K562 (cell line): Measurements from ENCODE around the gene GON7. TPM values are rescaled to one million over a fixed set of nuclear protein-coding genes. Genes with fewer than 3 reads are reported as not detected.

ENCODE experiments used
- polyA plus RNA-seq, 8 experiments: library from polyadenylated mRNA; depleted of rRNA in 4 of 8; stranded (reverse) in 5 of 8; unstranded in 3 of 8; fragments of >200 nt; fragmentation: Nextera tagmentation in 2 of 8; fragmentation: Illumina TruSeq in 1 of 8; extraction: Ambion mirVana in 2 of 8; extraction: Trizol in 1 of 8; gene quantifications; 2 replicates each; pipeline versions ENCODE4 v1.2.1 to v1.2.3, GENCODE V29; 2011 to 2014; ENCODE audit warnings: inconsistent platforms in 1 of 8, missing spikeins in 1 of 8
- total RNA-seq, 7 experiments: library from RNA; depleted of rRNA in 6 of 7; stranded (reverse); fragments of >200 nt in 6 of 7; fragmentation: Illumina TruSeq in 2 of 7; extraction: Trizol in 2 of 7; gene quantifications; 2 replicates each; pipeline versions ENCODE4 v1.2.1 to v1.2.3, GENCODE V29; 2011 to 2021; ENCODE audit warnings: low replicate concordance in 1 of 7
- TF ChIP-seq, protein P1 (sequence below), 2 experiments: fragments of 450-650 bp in 1 of 2; sonication (generic) in 1 of 2; formaldehyde crosslinking in 1 of 2; IDR thresholded peaks; 2 replicates each; pipeline versions ENCODE4 v1.7.1 to v1.9.0; 2016 to 2022; ENCODE audit warnings: inconsistent platforms in 1 of 2, mild to moderate bottlenecking in 1 of 2, missing genetic modification reagents in 1 of 2

Gene GON7
- total and polyA plus RNA-seq, 9 of the 15 experiments (the other 6 are each of a cell fraction or from before 2014, with no cell fraction given), result 13.7 to 34.0 (median 23.9) TPM

DNA sequence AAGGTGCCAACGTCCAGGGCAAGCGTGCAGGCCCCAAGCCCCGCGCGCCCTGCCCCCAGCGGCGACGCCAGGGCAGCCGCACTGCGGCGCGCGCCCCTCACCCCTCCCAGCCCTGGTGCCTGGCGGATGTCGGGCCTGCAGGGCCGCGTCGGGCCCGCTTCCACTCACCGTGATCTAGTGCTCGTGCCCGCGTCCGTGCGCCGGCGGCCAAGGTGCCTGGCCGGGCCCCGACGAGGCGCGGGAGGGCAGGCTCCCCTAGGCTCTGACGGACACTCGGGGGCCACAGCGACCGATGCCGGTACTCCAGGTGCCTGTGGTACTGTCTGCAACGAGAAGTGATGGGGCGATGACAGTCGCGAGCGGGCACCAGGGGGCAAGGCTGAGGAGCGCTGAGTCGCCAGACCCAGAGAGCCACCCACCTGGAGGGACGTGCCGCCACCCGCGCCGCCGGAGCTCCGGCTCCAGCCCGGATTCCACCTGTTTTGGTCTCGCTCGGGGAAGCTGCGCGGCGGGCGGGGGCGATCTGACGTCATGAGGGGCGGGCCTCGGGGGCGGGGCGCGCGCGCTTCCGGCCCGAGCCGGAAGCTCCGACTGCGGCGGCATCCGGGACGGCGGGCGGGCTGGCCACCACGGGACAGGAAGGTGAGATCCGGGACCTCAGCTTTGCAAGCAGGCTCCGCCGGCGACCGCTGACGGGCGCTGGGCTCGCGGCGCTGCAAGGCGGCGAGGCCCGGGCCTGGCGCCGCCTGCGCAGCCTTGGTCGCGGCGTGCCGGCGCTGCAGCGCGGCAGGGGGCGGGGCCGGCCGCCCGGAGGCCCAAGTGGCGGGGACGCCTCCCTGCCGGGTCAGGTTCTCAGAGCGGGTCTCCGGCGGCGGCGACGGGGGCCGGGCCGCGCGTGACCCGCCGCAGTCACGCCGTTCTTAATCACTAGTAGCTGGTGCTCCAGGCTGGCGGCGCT is 22.2 kb downstream of the GON7 start, which contains the start of the genes LYSET and MOAP1 (continued):
- TF ChIP-seq, protein P1, sequence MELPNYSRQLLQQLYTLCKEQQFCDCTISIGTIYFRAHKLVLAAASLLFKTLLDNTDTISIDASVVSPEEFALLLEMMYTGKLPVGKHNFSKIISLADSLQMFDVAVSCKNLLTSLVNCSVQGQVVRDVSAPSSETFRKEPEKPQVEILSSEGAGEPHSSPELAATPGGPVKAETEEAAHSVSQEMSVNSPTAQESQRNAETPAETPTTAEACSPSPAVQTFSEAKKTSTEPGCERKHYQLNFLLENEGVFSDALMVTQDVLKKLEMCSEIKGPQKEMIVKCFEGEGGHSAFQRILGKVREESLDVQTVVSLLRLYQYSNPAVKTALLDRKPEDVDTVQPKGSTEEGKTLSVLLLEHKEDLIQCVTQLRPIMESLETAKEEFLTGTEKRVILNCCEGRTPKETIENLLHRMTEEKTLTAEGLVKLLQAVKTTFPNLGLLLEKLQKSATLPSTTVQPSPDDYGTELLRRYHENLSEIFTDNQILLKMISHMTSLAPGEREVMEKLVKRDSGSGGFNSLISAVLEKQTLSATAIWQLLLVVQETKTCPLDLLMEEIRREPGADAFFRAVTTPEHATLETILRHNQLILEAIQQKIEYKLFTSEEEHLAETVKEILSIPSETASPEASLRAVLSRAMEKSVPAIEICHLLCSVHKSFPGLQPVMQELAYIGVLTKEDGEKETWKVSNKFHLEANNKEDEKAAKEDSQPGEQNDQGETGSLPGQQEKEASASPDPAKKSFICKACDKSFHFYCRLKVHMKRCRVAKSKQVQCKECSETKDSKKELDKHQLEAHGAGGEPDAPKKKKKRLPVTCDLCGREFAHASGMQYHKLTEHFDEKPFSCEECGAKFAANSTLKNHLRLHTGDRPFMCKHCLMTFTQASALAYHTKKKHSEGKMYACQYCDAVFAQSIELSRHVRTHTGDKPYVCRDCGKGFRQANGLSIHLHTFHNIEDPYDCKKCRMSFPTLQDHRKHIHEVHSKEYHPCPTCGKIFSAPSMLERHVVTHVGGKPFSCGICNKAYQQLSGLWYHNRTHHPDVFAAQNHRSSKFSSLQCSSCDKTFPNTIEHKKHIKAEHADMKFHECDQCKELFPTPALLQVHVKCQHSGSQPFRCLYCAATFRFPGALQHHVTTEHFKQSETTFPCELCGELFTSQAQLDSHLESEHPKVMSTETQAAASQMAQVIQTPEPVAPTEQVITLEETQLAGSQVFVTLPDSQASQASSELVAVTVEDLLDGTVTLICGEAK (IDR thresholded peaks at IDR 0.05), result peak; percentile 86
- TF ChIP-seq, protein P1 (CRISPR knock-in tag; IDR thresholded peaks at IDR 0.05), result no peak
